Activated CD8-positive, alpha-beta memory T cell treated with anti-CD3 and anti-CD28 coated beads, Interleukin-2, amount 10 ng/mL, durations not matched to agents 7 days and 5 days (primary cell): Measurements from ENCODE around the gene TLR1. TPM values are rescaled to one million over a fixed set of nuclear protein-coding genes. Genes with fewer than 3 reads are reported as not detected.
"Not testable (repeated sequence)": the region's sequence is repeated elsewhere in the genome, so short reads cannot be mapped to it uniquely, and the experiment has no call there.

ENCODE experiments used
- ATAC-seq: fragments of 150-1000 bp; cut with Tn5 transposase; one replicate; pipeline ENCODE4 v1.10.0; 2021; ENCODE audit warnings: moderate library complexity
- CTCF ChIA-PET: fragments of 350-600 bp; sonication (Branson Sonifier 250); formaldehyde crosslinking; loops from one replicate; lab custom pipeline; 2021; ENCODE audit warnings: antibody characterized with exemption; lab: Charles Lee
- DNase-seq: peaks from one replicate; pipeline ENCODE4 v3.0.0-alpha.2; 2020
- H3K27ac Mint-ChIP-seq: one replicate; pipeline ENCODE4 v1.8.0; 2021; ENCODE audit warnings: mild to moderate bottlenecking, mixed read lengths
- H3K27me3 Mint-ChIP-seq: one replicate; pipeline ENCODE4 v1.8.0; 2021; ENCODE audit warnings: mixed read lengths
- H3K36me3 Mint-ChIP-seq: one replicate; pipeline ENCODE4 v1.8.0; 2021; ENCODE audit warnings: mild to moderate bottlenecking, mixed read lengths
- H3K4me1 Mint-ChIP-seq: one replicate; pipeline ENCODE4 v1.8.0; 2021; ENCODE audit warnings: mixed read lengths
- H3K4me3 Mint-ChIP-seq: one replicate; pipeline ENCODE4 v1.8.0; 2021; ENCODE audit warnings: mild to moderate bottlenecking, moderate library complexity, mixed read lengths
- H3K9me3 Mint-ChIP-seq: one replicate; pipeline ENCODE4 v1.8.0; 2022; ENCODE audit warnings: low read depth, mixed read lengths
- total RNA-seq, 2 experiments: library from RNA; stranded (reverse); gene quantifications; one replicate each; pipeline ENCODE4 v1.2.3, GENCODE V29; 2021

Gene TLR1
- total RNA-seq, 2 experiments from 2014 or later = 3.2 to 5.3 TPM

- no peak overlapping the region for H3K27ac Mint-ChIP-seq
- H3K9me3 Mint-ChIP-seq = peaks cover 3% of the 10 kb centered on the region
- peaks cover 2% of the 10 kb centered on the region for H3K4me1 Mint-ChIP-seq
- CTCF ChIA-PET = interaction anchor here (1.1 to 4.4 kb wide), 5 partner anchors 9 to 602 kb away, joined by 5 to 58 read pairs (median 17); no protein-coding TSS in a partner anchor
- no peak for DNase-seq
- H3K27me3 Mint-ChIP-seq = peaks cover 24% of the 10 kb centered on the region
- ATAC-seq = no peak
- no peak overlapping the region for H3K4me3 Mint-ChIP-seq
- peaks cover 2% of the 10 kb centered on the region for H3K36me3 Mint-ChIP-seq
These were observed 23.6 kb downstream of the TLR1 start for GRCh38 chr4:38780833-38781484.

DNA sequence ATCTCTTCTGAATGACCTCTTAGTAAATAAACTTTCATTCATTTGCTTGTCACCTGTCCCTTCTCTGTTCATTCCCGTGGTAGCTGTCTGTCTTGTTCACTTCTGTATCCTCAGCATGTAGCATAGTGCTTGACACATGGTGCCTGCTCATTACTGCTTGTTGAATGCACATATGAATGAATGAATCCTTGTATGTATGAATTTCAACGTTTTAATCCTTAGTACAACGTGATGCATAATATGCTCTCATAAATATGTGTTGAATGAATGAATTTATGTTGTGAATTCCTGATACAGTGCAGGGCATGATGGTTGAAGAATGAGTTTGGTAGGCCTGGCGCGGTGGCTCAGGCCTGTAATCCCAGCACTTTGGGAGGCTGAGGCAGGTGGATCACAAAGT, 24.8 kb downstream of the TLR1 start:
- CTCF ChIA-PET = interaction anchor here (1.1 to 3.5 kb wide), 3 partner anchors 20 to 600 kb away, joined by 5 to 58 read pairs (median 5); no protein-coding TSS in a partner anchor
- peaks cover 2% of the 10 kb centered on the region for H3K4me1 Mint-ChIP-seq
- no peak overlapping the region for H3K27ac Mint-ChIP-seq
- H3K4me3 Mint-ChIP-seq = no peak overlapping the region
- ATAC-seq (no peak), DNase-seq (no peak)
- peaks cover 2% of the 10 kb centered on the region for H3K36me3 Mint-ChIP-seq
- peaks cover 3% of the 10 kb centered on the region for H3K9me3 Mint-ChIP-seq
- H3K27me3 Mint-ChIP-seq = peaks cover 32% of the 10 kb centered on the region

- H3K36me3 Mint-ChIP-seq, H3K4me3 Mint-ChIP-seq, ATAC-seq, H3K27ac Mint-ChIP-seq, DNase-seq, CTCF ChIA-PET, H3K4me1 Mint-ChIP-seq, H3K9me3 Mint-ChIP-seq: not testable (repeated sequence)
- H3K27me3 Mint-ChIP-seq = peaks cover 41% of the 10 kb centered on the region
These were observed 26.7 kb downstream of the TLR1 start for GRCh38 chr4:38777925-38778324.

DNA sequence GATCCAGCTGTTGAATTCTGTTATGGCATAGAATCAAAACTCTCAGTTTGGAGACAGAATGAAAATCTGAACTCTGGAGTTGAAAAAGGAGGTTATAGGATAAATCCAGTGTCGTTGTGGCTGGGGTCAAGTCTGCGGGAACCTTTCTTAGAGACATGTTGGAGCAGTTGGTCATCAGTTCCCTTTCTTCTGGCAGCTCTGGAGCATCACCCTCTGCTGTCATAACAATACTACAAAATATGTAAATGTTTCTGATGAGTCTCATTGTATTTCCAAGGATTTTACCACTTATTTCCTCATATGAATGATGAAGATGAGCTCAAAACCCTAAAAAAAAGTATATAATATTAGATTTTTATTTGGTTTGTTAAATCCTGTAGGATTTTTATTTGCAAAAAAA, 29.3 kb downstream of the TLR1 start:
- Mint-ChIP-seq H3K9me3 (peaks cover 5% of the 10 kb centered on the region), H3K36me3 (peaks cover 4% of the 10 kb centered on the region), H3K27ac (no peak overlapping the region), H3K27me3 (peaks cover 42% of the 10 kb centered on the region), H3K4me1 (no peaks in the 10 kb centered on the region), H3K4me3 (no peak overlapping the region)
- CTCF ChIA-PET = interaction anchor here (1.7 kb wide), 1 partner anchor 16 kb away, joined by 7 read pairs; no protein-coding TSS in a partner anchor
- DNase-seq (no peak), ATAC-seq (no peak)

GRCh38 chr4:38774181-38774955, 30.2 kb downstream of the TLR1 start:
- peaks cover 4% of the 10 kb centered on the region for H3K36me3 Mint-ChIP-seq
- CTCF ChIA-PET = interaction anchor here (1.7 to 4.2 kb wide), 2 partner anchors 8 to 15 kb away, joined by 5 to 22 read pairs; partner anchors contain the start of gene TLR10

GRCh38 chr4:38770281-38770680, 34.3 kb downstream of the TLR1 start:
- CTCF ChIA-PET = interaction anchor here (3.2 to 4.2 kb wide), 2 partner anchors 11 to 12 kb away, joined by 15 to 22 read pairs; partner anchors contain the start of gene TLR10
- DNase-seq, H3K9me3 Mint-ChIP-seq, ATAC-seq, H3K4me3 Mint-ChIP-seq, H3K36me3 Mint-ChIP-seq, H3K4me1 Mint-ChIP-seq, H3K27ac Mint-ChIP-seq: not testable (repeated sequence)
- peaks cover 42% of the 10 kb centered on the region for H3K27me3 Mint-ChIP-seq

More at GRCh38 chr4:38774181-38774955, 30.2 kb downstream of the TLR1 start:
- no peak for ATAC-seq
- no peaks in the 10 kb centered on the region for H3K4me1 Mint-ChIP-seq
- no peak overlapping the region for H3K27ac Mint-ChIP-seq
- H3K27me3 Mint-ChIP-seq = peaks cover 46% of the 10 kb centered on the region
- no peak overlapping the region for H3K4me3 Mint-ChIP-seq
- peaks cover 5% of the 10 kb centered on the region for H3K9me3 Mint-ChIP-seq
- DNase-seq = no peak

DNA sequence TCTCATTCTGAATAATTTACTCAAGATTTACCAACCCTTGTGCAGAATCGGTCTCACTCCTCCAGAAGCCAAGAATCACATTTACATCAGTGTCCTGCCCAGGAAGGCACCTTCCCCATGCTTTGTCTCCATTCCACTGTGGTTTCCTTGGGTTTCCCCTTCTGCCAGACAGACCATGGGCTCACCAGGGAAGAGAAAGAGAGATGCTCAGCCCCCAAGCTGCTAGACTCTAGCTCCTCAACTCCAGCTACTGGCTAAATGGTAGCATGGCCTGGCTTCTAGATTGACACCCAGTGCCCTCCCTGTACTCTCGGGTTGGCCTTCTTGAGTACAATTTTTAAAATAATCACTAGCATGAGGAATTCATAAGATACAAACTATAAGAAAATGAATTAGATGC, 34.7 kb downstream of the TLR1 start:
- ATAC-seq (no peak), DNase-seq (no peak)
- CTCF ChIA-PET = interaction anchor here (3.2 to 4.2 kb wide), 2 partner anchors 11 to 12 kb away, joined by 15 to 22 read pairs; partner anchors contain the start of gene TLR10
- H3K4me3 Mint-ChIP-seq = no peak overlapping the region
- no peaks in the 10 kb centered on the region for H3K4me1 Mint-ChIP-seq
- H3K27me3 Mint-ChIP-seq = peaks cover 37% of the 10 kb centered on the region
- H3K9me3 Mint-ChIP-seq = peaks cover 2% of the 10 kb centered on the region
- peaks cover 3% of the 10 kb centered on the region for H3K36me3 Mint-ChIP-seq
- H3K27ac Mint-ChIP-seq = no peak overlapping the region

DNA sequence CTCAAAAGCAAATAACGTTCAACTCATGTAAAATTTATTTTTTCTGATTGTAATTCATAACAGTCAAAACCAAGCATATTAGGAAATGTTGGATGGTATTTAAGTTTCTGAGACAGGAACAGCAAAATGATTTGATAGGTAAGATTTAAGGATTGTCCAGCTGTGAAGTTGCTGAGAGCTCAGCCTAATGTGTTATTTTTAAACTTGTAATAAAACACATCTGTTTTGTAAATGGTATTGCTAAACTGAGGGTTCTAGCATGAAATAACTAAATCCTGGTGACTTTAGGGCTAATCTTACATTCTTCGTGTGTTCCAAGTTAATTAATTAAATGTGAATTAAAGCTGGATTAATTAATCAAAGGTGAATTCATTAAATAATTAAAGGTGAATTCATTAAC, 35.1 kb downstream of the TLR1 start:
- CTCF ChIA-PET = interaction anchor here (3.2 kb wide), 1 partner anchor 10 kb away, joined by 15 read pairs; no protein-coding TSS in a partner anchor
- Mint-ChIP-seq H3K4me1 (no peaks in the 10 kb centered on the region), H3K4me3 (no peak overlapping the region), H3K36me3 (peaks cover 1% of the 10 kb centered on the region), H3K27ac (no peak overlapping the region), H3K27me3 (peaks cover 33% of the 10 kb centered on the region), H3K9me3 (no peaks in the 10 kb centered on the region)
- DNase-seq (no peak), ATAC-seq (no peak)

- CTCF ChIA-PET = interaction anchor here (3.2 kb wide), 1 partner anchor 10 kb away, joined by 15 read pairs; no protein-coding TSS in a partner anchor
- DNase-seq = no peak
- peaks cover 29% of the 10 kb centered on the region for H3K27me3 Mint-ChIP-seq
- H3K9me3 Mint-ChIP-seq = no peaks in the 10 kb centered on the region
- no peaks in the 10 kb centered on the region for H3K4me1 Mint-ChIP-seq
- ATAC-seq = no peak
- H3K4me3 Mint-ChIP-seq = no peak overlapping the region
- peaks cover 1% of the 10 kb centered on the region for H3K36me3 Mint-ChIP-seq
- H3K27ac Mint-ChIP-seq = no peak overlapping the region
These were observed 35.6 kb downstream of the TLR1 start for GRCh38 chr4:38768968-38769394.

DNA sequence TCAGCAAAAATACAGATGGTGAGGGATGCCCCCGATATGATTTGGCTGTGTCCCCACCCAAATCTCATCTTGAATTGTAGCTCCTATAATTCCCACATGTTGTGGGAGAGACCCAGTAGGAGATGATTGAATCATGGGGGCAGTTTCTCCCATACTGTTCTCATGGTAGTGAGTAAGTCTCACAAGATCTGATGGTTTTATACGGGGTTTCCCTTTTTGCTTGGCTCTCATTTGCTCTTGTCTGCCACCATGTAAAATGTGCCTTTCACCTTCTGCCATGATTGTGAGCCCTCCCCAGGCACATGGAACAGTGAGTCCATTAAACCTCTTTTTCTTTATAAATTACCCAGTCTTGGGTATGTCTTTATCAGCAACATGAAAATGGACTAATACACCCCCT, 37.7 kb downstream of the TLR1 start:
- not testable (repeated sequence) for H3K4me1 Mint-ChIP-seq, H3K9me3 Mint-ChIP-seq, ATAC-seq, H3K27ac Mint-ChIP-seq, DNase-seq, H3K4me3 Mint-ChIP-seq, H3K36me3 Mint-ChIP-seq
- peaks cover 23% of the 10 kb centered on the region for H3K27me3 Mint-ChIP-seq
- CTCF ChIA-PET = interaction anchor here (1.8 kb wide), 1 partner anchor 16 kb away, joined by 5 read pairs; the partner anchor contains the start of gene TLR10

DNA sequence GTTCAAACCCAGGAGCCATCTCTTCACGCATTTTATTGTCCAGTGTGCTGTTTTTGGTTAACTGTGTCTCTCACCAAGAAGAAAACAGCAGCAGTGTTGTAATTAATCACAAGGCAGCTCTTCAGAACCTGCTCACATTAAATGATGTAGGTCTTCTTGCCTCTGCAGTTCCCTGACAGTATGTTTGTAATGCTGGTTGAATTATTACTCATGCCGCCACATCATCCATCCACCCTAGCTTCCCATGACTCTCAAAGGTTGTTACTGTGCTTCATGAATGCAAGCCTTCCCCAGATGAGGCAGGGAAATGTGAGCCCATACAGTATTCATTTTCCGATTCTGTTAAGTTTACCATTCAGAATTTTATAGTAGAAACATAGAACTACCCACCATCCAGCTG, 39.2 kb downstream of the TLR1 start:
- H3K4me1 Mint-ChIP-seq = peaks cover 3% of the 10 kb centered on the region

GRCh38 chr4:38764277-38764676, 40.3 kb downstream of the TLR1 start:
- Mint-ChIP-seq H3K27me3 (peaks cover 13% of the 10 kb centered on the region), H3K27ac (no peak overlapping the region), H3K9me3 (no peaks in the 10 kb centered on the region), H3K4me3 (no peak overlapping the region), H3K4me1 (peaks cover 5% of the 10 kb centered on the region), H3K36me3 (no peaks in the 10 kb centered on the region)
- no peak for ATAC-seq
- CTCF ChIA-PET = interaction anchor here (0.7 to 1.5 kb wide), 3 partner anchors 18 to 690 kb away, joined by 3 to 4 read pairs (median 4); partner anchors contain the start of gene TLR10
- DNase-seq = no peak

More for the DNA sequence above, 39.2 kb downstream of the TLR1 start:
- no peak for ATAC-seq
- Mint-ChIP-seq H3K27ac (no peak overlapping the region), H3K9me3 (no peaks in the 10 kb centered on the region), H3K36me3 (no peaks in the 10 kb centered on the region), H3K4me3 (no peak overlapping the region), H3K27me3 (peaks cover 15% of the 10 kb centered on the region)
- DNase-seq = no peak
- CTCF ChIA-PET = interaction anchor here (0.7 to 1.8 kb wide), 3 partner anchors 17 to 38 kb away, joined by 4 to 5 read pairs (median 4); partner anchors contain the start of gene TLR10

- DNase-seq (no peak), ATAC-seq (no peak)
- H3K4me1 Mint-ChIP-seq = peaks cover 5% of the 10 kb centered on the region
- peaks cover 8% of the 10 kb centered on the region for H3K27me3 Mint-ChIP-seq
- H3K27ac Mint-ChIP-seq = no peak overlapping the region
- H3K4me3 Mint-ChIP-seq = no peak overlapping the region
- H3K36me3 Mint-ChIP-seq = no peaks in the 10 kb centered on the region
- CTCF ChIA-PET = interaction anchor here (5.3 to 6.3 kb wide), 3 partner anchors 19 to 97 kb away, joined by 49 to 58 read pairs (median 50); partner anchors contain the start of genes TLR10 and TLR6
- no peaks in the 10 kb centered on the region for H3K9me3 Mint-ChIP-seq
These were observed 42.0 kb downstream of the TLR1 start for GRCh38 chr4:38762560-38762959.
